GM10847 (cell line): Measurements from ENCODE around the gene MRGPRG.

Experiments
- POLR2A ChIP-seq: IDR thresholded peaks from 2 replicates; pipeline ENCODE4 v1.6.1; 2011; ENCODE audit not compliant: insufficient read length; ENCODE audit errors: extremely low read depth

MRGPRG gene

DNA sequence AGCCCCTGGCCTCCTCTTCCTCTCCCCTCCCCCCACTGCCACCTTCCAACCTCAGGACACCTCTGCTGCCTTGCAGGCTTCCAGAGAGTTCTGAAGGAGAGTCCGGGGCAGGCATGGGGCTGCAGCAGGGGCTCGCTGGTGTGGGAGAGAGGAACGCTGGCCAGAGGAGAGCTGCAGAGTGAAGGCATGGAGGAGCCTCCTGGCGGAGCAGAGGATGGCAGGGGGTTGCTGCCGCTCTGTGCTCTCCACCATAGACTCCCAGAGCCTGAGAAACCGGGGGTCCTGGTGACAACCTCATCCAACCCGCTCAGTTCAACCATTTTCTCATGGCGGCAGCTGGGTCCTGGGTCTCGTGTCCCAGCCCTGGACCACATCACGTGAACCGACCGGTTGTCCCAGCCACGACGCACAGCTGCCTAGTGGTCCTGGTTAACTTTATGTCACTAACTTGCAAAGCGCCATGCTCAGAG, 17.5 kb downstream of the MRGPRG start:
- no peak for TF ChIP-seq POLR2A

GRCh38 chr11:3200388-3201111, 18.1 kb downstream of the MRGPRG start:
- no peak for TF ChIP-seq POLR2A

GRCh38 chr11:3199537-3200295, 18.9 kb downstream of the MRGPRG start:
- TF ChIP-seq POLR2A: no peak

DNA sequence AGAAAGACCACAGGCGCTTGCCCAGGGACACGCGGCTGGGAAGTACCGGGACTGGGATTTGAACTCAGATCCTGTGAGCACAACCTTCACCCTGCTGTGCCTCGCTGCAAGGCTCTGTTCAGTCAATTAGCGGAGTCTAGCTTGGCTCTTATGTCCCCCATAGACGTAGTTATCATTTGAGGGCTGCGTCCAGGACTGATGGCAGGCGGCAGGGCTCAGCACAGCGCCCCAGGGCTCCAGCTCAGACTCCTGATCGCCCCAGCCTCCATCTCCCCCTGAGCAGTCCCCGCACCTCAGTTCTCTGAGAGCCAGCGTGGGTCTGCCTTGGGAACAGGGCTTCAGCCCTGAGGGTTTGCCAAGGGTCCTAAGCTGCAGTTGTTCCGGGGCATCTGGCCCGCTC, 19.8 kb downstream of the MRGPRG start:
- TF ChIP-seq POLR2A: no peak

- no peak for TF ChIP-seq POLR2A
These were observed 20.6 kb downstream of the MRGPRG start for GRCh38 chr11:3197878-3198528.

GRCh38 chr11:3197044-3197695, 21.4 kb downstream of the MRGPRG start:
- no peak for TF ChIP-seq POLR2A

DNA sequence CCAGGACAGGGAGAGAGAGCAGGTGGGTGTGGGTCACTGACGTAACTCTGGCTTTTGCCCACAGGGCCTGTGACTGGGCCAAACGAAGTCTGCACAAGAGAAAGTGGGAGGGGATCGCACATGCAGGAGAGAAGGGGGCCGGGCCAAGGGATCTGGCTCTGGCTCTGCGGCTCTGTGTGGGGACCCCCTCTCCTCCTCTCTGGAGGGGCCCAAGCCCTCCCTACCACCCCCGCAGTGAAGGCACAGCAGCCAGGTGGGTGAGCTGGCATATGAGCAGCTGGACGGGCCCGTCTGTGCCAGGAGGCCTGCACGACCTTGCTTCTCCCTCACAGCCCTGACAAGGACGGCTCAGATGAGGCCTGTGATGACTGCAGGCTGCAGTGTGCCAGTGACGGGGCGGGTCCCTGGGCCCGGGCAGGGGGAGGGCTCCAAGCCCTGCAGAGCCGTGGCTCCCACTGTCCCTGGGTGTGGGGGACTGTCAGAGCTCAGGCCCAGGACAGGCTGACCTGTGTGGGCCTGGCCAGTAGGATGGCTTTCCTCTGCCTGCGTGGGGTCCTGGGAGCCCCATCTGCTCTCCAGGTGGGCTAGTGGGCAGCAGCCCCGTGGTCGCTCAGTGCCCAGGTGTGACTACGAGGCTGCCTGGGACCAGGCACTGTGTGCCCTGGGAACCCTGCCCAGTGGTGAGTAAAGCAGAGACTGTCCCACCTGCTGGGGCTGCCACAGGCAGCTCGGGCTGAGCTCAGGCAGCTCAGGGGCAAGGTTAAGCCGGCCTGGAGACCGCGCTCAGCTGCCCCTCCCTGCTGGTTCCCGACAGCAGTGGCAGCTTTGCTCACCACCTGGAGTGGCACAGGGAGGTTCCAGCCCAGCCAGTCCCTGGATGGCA, 22.2 kb downstream of the MRGPRG start:
- TF ChIP-seq POLR2A: no peak

GRCh38 chr11:3195251-3196160, 23.1 kb downstream of the MRGPRG start:
- TF ChIP-seq POLR2A: no peak

DNA sequence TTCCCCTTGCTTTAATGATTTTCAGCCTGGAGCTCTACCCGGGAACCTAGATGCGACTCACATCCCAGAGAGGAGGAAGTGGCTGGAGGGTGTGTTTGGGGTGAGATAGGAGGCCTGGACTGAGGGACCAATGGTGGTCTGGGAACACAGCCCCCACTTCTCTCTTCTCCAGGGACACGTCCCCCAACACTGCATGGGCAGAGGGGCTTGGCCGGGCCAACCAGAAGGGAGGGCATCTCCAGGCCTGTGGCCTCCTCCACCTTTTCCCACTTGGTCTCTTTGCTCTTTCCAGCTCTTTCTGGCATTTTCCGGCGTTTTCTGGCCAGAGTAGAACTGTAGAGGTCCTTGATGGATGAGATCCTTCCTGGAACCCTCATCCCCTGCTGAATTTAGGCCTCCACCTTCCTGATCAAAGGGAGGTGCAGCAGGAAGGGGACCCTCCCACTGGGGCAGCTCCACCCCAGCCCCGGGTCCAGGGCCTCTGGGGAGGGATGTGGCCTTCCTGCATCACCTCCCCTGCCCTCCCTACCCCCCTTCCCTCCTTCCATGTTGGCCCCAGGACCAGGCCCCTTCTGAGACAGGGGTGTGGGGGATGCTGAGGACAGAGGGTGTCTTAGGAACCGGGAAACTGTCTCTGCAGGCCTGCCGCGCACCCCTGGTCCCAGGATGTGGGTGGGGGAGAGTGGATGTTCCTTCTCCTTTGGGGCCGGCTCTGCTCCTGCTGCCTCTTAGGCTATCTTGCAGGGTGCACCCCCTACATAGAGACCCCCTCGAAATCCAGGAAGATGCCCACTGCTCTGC, 24.4 kb downstream of the MRGPRG start:
- no peak for TF ChIP-seq POLR2A

GRCh38 chr11:3193373-3194015, 25.1 kb downstream of the MRGPRG start:
- no peak for TF ChIP-seq POLR2A

- no peak for TF ChIP-seq POLR2A
These were observed 25.9 kb downstream of the MRGPRG start for GRCh38 chr11:3192511-3193372.
